K562 (cell line): ENCODE results near the gene ANKLE1. TPM values are rescaled to one million over a fixed set of nuclear protein-coding genes. Genes with fewer than 3 reads are reported as not detected.
A peak's percentile ranks its signal among the peaks of the same experiment; 100 is the strongest.

ENCODE experiments used
- ATAC-seq: fragments of 200-7000 bp; cut with Tn5 transposase; 3 replicates; pipeline ENCODE4 v1.9.1; 2020; ENCODE audit warnings: moderate library complexity
- BruUV-seq: library from RNA; stranded (reverse); fragments of 400-500 nt; replicated peaks from 2 replicates; lab custom pipeline; 2021; lab: Mats Ljungman, UMichigan
- CTCF ChIA-PET: fragments of 300-600 bp; formaldehyde crosslinking; extraction: SDS; loops from one replicate; lab custom pipeline; 2021; ENCODE audit warnings: low intra/inter-chr PET ratio; lab: Yijun Ruan, JAX
- POLR2A ChIA-PET: fragments of 300-600, 350-650 bp; sonication (Branson Sonifier 250); formaldehyde crosslinking; extraction: SDS; loops from one replicate; lab custom pipeline; 2021; ENCODE audit warnings: antibody characterized with exemption, inconsistent platforms; lab: Yijun Ruan, JAX
- DNase-seq, 4 experiments: peaks; one replicate each; pipeline versions ENCODE4 v3.0.0 to v3.0.0-alpha.2; 2011 to 2018; ENCODE audit warnings: low spot score in 3 of 4, mixed read lengths in 3 of 4; ENCODE audit errors: extremely low read depth in 1 of 4
- FAIRE-seq: peaks from 2 replicates; lab custom pipeline; 2011; peaks lifted over from hg19 to GRCh38; lab: Jason Lieb, UNC
- H2AFZ ChIP-seq: 2 replicates; pipeline ENCODE4 v1.6.0; 2011; ENCODE audit warnings: low read depth, low read length, control low read depth, inconsistent platforms
- H3K27ac ChIP-seq: fragments of 200-600 bp; 3 replicates; pipeline ENCODE4 v1.8.0; 2011; ENCODE audit warnings: low read depth, mild to moderate bottlenecking, control low read depth, inconsistent platforms, low read length, moderate library complexity, mixed read lengths; ENCODE audit errors: extremely low read depth
- H3K27me3 ChIP-seq, 2 experiments: fragments of 300-600 bp in 1 of 2; 2 replicates in 1 of 2; 3 replicates in 1 of 2; pipeline versions ENCODE4 v1.6.0 to v1.8.0; 2011; ENCODE audit warnings: inconsistent platforms in 2 of 2, low read length in 2 of 2, mild to moderate bottlenecking in 1 of 2, mixed read lengths in 1 of 2, moderate library complexity in 1 of 2; ENCODE audit not compliant: control insufficient read depth in 2 of 2, insufficient read depth in 2 of 2
- H3K36me3 ChIP-seq: fragments of 300-600 bp; 3 replicates; pipeline ENCODE4 v1.8.0; 2011; ENCODE audit warnings: mild to moderate bottlenecking, low read length, inconsistent platforms; ENCODE audit not compliant: control insufficient read depth, insufficient read depth
- H3K4me1 ChIP-seq, 2 experiments: fragments of 200-600 bp in 1 of 2; replicated peaks in 1 of 2; 2 replicates in 1 of 2; 3 replicates in 1 of 2; pipeline versions ENCODE4 v1.5.1 to v1.8.0; 2011; ENCODE audit warnings: inconsistent platforms in 2 of 2, low read length in 2 of 2, mild to moderate bottlenecking in 1 of 2, mixed read lengths in 1 of 2, moderate library complexity in 1 of 2; ENCODE audit not compliant: control insufficient read depth in 2 of 2, insufficient read depth in 2 of 2
- H3K4me2 ChIP-seq: 2 replicates; pipeline ENCODE4 v1.6.1; 2011; ENCODE audit warnings: low read length, control low read depth, inconsistent platforms, mixed read lengths; ENCODE audit not compliant: insufficient read depth
- H3K4me3 ChIP-seq: fragments of 200-600 bp; sonication (generic), shearing (Covaris generic); 2 replicates; pipeline ENCODE4 v1.5.1; 2016; ENCODE audit warnings: control low read depth, inconsistent platforms
- H3K79me2 ChIP-seq: fragments of 200-600 bp; 3 replicates; pipeline ENCODE4 v1.8.0; 2011; ENCODE audit warnings: low read length, inconsistent platforms; ENCODE audit not compliant: control insufficient read depth, insufficient read depth
- H3K9ac ChIP-seq, 2 experiments: 2 replicates each; pipeline versions ENCODE4 v1.6.0 to v1.6.1; 2011; ENCODE audit warnings: low read depth in 2 of 2, low read length in 2 of 2, control low read depth in 1 of 2, inconsistent platforms in 1 of 2, mild to moderate bottlenecking in 1 of 2, mixed read lengths in 1 of 2; ENCODE audit not compliant: insufficient read depth in 1 of 2
- H3K9me1 ChIP-seq: one replicate; pipeline ENCODE4 v1.6.0; 2011; ENCODE audit warnings: inconsistent platforms, mild to moderate bottlenecking, low read length, moderate library complexity; ENCODE audit not compliant: control insufficient read depth, insufficient read depth
- H3K9me3 ChIP-seq: replicated peaks from 2 replicates; pipeline ENCODE4 v1.5.1; 2011; ENCODE audit warnings: low read depth, low read length, inconsistent platforms; ENCODE audit not compliant: control insufficient read depth, insufficient read depth
- H4K20me1 ChIP-seq: replicated peaks from 2 replicates; pipeline ENCODE4 v1.6.1; 2011; ENCODE audit warnings: low read length, inconsistent platforms, mixed read lengths; ENCODE audit not compliant: control insufficient read depth, insufficient read depth
- NCOA6 ChIP-seq: fragments of 450-650 bp; IDR thresholded peaks from 2 replicates; pipeline ENCODE4 v1.6.1; 2017; ENCODE audit warnings: mild to moderate bottlenecking
- PCBP1 ChIP-seq: fragments of 200-400 bp; formaldehyde crosslinking; IDR thresholded peaks from 2 replicates; pipeline ENCODE4 v1.6.1; 2018; ENCODE audit warnings: mild to moderate bottlenecking, low read depth, low read length; ENCODE audit not compliant: poor library complexity, severe bottlenecking
- RAD51 ChIP-seq: fragments of 450-650 bp; IDR thresholded peaks from 2 replicates; pipeline ENCODE4 v1.7.1; 2016; ENCODE audit warnings: low read depth, mild to moderate bottlenecking, borderline replicate concordance
- ZNF740 ChIP-seq, 3 experiments: fragments of 200-800 bp in 1 of 3; sonication (Bioruptor generic) in 1 of 3; sonication (generic) in 1 of 3; formaldehyde crosslinking in 1 of 3; IDR thresholded peaks; 2 replicates each; pipeline versions ENCODE4 v1.6.1 to v1.8.0; 2016 to 2022; ENCODE audit warnings: mild to moderate bottlenecking in 2 of 3, missing compliant biosample characterization in 2 of 3, missing genetic modification characterization in 2 of 3, missing genetic modification reagents in 1 of 3
- WGBS: fragments of 100-300 bp; shearing (Covaris generic); methylation state at CpG from one replicate; pipeline ENCODE4 v1.1.6; 2016; ENCODE audit warnings: low coverage, mixed read lengths; ENCODE audit not compliant: insufficient coverage; ENCODE audit errors: missing lambda C conversion rate; 5-methylcytosine and 5-hydroxymethylcytosine counted together
- in situ Hi-C: fragments of 300-500 bp; cut with MboI; formaldehyde crosslinking; loops from 4 replicates; pipeline ENCODE4 v1.15.0; 2018; ENCODE audit warnings: inconsistent platforms, mixed read lengths
- intact Hi-C: fragments of 100-400 bp; cut with micrococcal nuclease; formaldehyde crosslinking; loops from 2 replicates; pipeline ENCODE4 v1.14.2; 2022
- polyA plus RNA-seq, 8 experiments: library from polyadenylated mRNA; depleted of rRNA in 4 of 8; stranded (reverse) in 5 of 8; unstranded in 3 of 8; fragments of >200 nt; fragmentation: Nextera tagmentation in 2 of 8; fragmentation: Illumina TruSeq in 1 of 8; extraction: Ambion mirVana in 2 of 8; extraction: Trizol in 1 of 8; gene quantifications; 2 replicates each; pipeline versions ENCODE4 v1.2.1 to v1.2.3, GENCODE V29; 2011 to 2014; ENCODE audit warnings: inconsistent platforms in 1 of 8, missing spikeins in 1 of 8
- total RNA-seq, 7 experiments: library from RNA; depleted of rRNA in 6 of 7; stranded (reverse); fragments of >200 nt in 6 of 7; fragmentation: Illumina TruSeq in 2 of 7; extraction: Trizol in 2 of 7; gene quantifications; 2 replicates each; pipeline versions ENCODE4 v1.2.1 to v1.2.3, GENCODE V29; 2011 to 2021; ENCODE audit warnings: low replicate concordance in 1 of 7
- TF ChIP-seq, protein P1 (sequence below), 2 experiments: IDR thresholded peaks; 2 replicates each; pipeline ENCODE4 v1.6.1; 2011; ENCODE audit warnings: borderline replicate concordance in 1 of 2, control low read depth in 1 of 2, low read depth in 1 of 2, low read length in 1 of 2, mild to moderate bottlenecking in 1 of 2, mixed read lengths in 1 of 2, moderate library complexity in 1 of 2; ENCODE audit not compliant: insufficient read depth in 1 of 2, insufficient read length in 1 of 2, poor library complexity in 1 of 2, severe bottlenecking in 1 of 2; ENCODE audit errors: extremely low read depth in 1 of 2

The ANKLE1 gene
- total and polyA plus RNA-seq, 9 of the 15 experiments (the other 6 are each of a cell fraction or from before 2014, with no cell fraction given): 0.63 to 9.2 (median 2.9) TPM

DNA sequence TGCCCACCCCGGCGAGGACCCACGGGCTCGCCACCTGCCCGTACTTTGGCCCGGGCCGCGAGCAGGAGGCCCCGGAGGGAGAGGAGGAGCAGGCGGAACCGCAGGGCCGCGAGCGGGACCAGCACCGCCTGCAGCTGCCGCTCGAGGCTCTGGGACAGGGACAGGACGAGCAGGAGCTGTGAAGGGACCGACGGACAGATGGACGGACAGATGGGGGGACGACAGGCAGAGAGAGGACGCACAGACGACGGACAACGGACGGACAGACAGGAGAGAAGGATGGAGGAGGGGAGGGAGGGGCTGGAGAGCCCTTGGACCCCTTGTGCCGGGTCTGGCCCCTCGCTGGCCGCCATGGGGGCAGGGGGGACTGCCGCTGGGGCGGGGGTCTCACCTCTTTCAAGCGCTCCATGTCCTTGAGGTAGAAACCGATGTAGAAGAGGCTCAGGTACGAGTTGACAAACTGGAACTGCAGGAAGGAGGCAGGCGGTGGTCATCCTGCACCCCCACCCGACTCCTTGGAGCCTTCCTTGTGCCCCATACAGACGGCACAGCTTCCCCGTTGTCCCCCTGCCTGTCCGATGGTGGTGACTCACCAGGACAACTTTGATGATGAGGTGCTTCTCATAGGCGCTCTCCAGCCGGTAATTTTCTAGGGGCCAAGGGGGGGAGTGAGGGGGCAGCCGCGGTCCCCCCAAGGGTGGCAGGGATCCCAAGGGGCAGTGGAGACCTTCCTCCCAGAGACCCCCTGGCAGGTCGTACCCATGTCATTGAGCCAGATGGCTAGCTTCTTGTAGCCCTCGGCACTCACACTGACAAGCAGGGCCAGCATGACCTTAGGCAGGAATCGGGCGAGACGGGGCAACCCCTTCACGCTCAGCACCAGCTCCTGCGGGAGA lies 47.9 kb downstream of the ANKLE1 start:
- FAIRE-seq: no peak
- CTCF ChIA-PET: no interaction called here

More for the DNA sequence above, 47.9 kb downstream of the ANKLE1 start:
- intact Hi-C loops (no loop called here), in situ Hi-C loops (no loop called here)
- POLR2A ChIA-PET: interaction anchor here (7.9 kb wide), 1 partner anchor 20 kb away, joined by 78 read pairs; the partner anchor contains the start of gene DDA1
- Histone ChIP-seq H2AFZ (no peak overlapping the region), H3K4me2 (no peak overlapping the region), H3K4me1 (peaks cover 16 to 65% of the 10 kb centered on the region in 2 experiments; a peak in 4 of 5 replicates), H3K9me1 (peaks cover 4% of the 10 kb centered on the region), H4K20me1 (no peaks in the 10 kb centered on the region; the same call in 1 of the 2 replicates), H3K36me3 (peaks cover 9% of the 10 kb centered on the region; the same call in 1 of the 3 replicates), H3K27me3 (no peaks in the 10 kb centered on the region), H3K9me3 (no peaks in the 10 kb centered on the region; the same call in 1 of the 2 replicates), H3K79me2 (peaks cover 5% of the 10 kb centered on the region; the same call in 1 of the 3 replicates), H3K9ac (no peak overlapping the region; a peak in 1 of 4 replicates), H3K27ac (no peak overlapping the region), H3K4me3 (no peak overlapping the region)
- TF ChIP-seq NCOA6: no peak
- TF ChIP-seq PCBP1: peak; percentile 52
- TF ChIP-seq RAD51: no peak
- TF ChIP-seq, protein P1, sequence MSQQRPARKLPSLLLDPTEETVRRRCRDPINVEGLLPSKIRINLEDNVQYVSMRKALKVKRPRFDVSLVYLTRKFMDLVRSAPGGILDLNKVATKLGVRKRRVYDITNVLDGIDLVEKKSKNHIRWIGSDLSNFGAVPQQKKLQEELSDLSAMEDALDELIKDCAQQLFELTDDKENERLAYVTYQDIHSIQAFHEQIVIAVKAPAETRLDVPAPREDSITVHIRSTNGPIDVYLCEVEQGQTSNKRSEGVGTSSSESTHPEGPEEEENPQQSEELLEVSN (IDR thresholded peaks at IDR 0.05; ENCODE audit: borderline replicate concordance in 1 of 2, extremely low read depth in 1 of 2, insufficient read depth in 1 of 2, insufficient read length in 1 of 2, low read depth in 1 of 2, low read length in 1 of 2, poor library complexity in 1 of 2, severe bottlenecking in 1 of 2): peak in 1 of 2 experiments; percentile 38
- TF ChIP-seq ZNF740 (CRISPR knock-in tag; IDR thresholded peaks at IDR 0.05): 0 out of 2 replicates have a peak, but pooled peaks have one; percentile 25
- no peak for TF ChIP-seq ZNF740 (tag; IDR thresholded peaks at IDR 0.05)
- DNase-seq (no peak), ATAC-seq (no peak)
- no TSS peak for BruUV-seq
- WGBS: 81% methylated on average over 29 of the region's 51 CpGs
